ENCODE measurements around the gene AKT1.

The AKT1 gene

GRCh38 chr14:104805326-104805678 lies 9.8 kb upstream of the AKT1 start:
- no peak for TF ChIP-seq CTCF (IDR thresholded peaks at IDR 0.05; ENCODE audit: low read depth, low read length)

GRCh38 chr14:104804481-104805325 lies 9.2 kb upstream of the AKT1 start:
- H3K4me3 ChIP-seq (ENCODE audit: low read depth, low read length), result no peak overlapping the region
- no peak for TF ChIP-seq CTCF (IDR thresholded peaks at IDR 0.05; ENCODE audit: low read depth, low read length)

More at GRCh38 chr14:104805326-104805678, 9.8 kb upstream of the AKT1 start:
- H3K4me3 ChIP-seq (ENCODE audit: low read depth, low read length), result no peak overlapping the region

- no peak overlapping the region for H3K4me3 ChIP-seq (ENCODE audit: low read depth, low read length)
Observed at GRCh38 chr14:104803912-104804410, 8.4 kb upstream of the AKT1 start.

GRCh38 chr14:104803280-104803911 lies 7.8 kb upstream of the AKT1 start:
- H3K4me3 ChIP-seq (ENCODE audit: low read depth, low read length), result no peak overlapping the region

More at GRCh38 chr14:104803912-104804410, 8.4 kb upstream of the AKT1 start:
- no peak for TF ChIP-seq CTCF (IDR thresholded peaks at IDR 0.05; ENCODE audit: low read depth, low read length)

GRCh38 chr14:104802394-104803184 lies 7.0 kb upstream of the AKT1 start:
- TF ChIP-seq CTCF (IDR thresholded peaks at IDR 0.05; ENCODE audit: low read depth, low read length), result no peak
- no peak overlapping the region for H3K4me3 ChIP-seq (ENCODE audit: low read depth, low read length)

More at GRCh38 chr14:104803280-104803911, 7.8 kb upstream of the AKT1 start:
- TF ChIP-seq CTCF (IDR thresholded peaks at IDR 0.05; ENCODE audit: low read depth, low read length), result no peak

- peak overlapping the region; percentile 66 for H3K4me3 ChIP-seq (ENCODE audit: low read depth, low read length)
- TF ChIP-seq CTCF (IDR thresholded peaks at IDR 0.05; ENCODE audit: low read depth, low read length), result no peak
Observed at GRCh38 chr14:104801520-104802393, 6.2 kb upstream of the AKT1 start.

Data from WI38 (cell line).